Measurements from ENCODE around the gene CIDEB. TPM values are rescaled to one million over a fixed set of nuclear protein-coding genes. Genes with fewer than 3 reads are reported as not detected.

The CIDEB gene
- polyA plus RNA-seq, 3 donors, result 28.5 to 29.4 (median 28.9) TPM

- DNase-seq (ENCODE audit: low read depth in 3 of 3, low spot score in 2 of 3), result no peak
Observed at GRCh38 chr14:24271834-24272263, 35.9 kb downstream of the CIDEB start.

- DNase-seq (ENCODE audit: low read depth in 3 of 3, low spot score in 2 of 3), result peak; percentile 71 to 76 (median 74)
Observed at GRCh38 chr14:24271134-24271833, 36.5 kb downstream of the CIDEB start, which contains the start of gene RABGGTA. RABGGTA (minus strand) TSS chr14:24271597; CDS start chr14:24271115, 482 bp downstream.

DNA sequence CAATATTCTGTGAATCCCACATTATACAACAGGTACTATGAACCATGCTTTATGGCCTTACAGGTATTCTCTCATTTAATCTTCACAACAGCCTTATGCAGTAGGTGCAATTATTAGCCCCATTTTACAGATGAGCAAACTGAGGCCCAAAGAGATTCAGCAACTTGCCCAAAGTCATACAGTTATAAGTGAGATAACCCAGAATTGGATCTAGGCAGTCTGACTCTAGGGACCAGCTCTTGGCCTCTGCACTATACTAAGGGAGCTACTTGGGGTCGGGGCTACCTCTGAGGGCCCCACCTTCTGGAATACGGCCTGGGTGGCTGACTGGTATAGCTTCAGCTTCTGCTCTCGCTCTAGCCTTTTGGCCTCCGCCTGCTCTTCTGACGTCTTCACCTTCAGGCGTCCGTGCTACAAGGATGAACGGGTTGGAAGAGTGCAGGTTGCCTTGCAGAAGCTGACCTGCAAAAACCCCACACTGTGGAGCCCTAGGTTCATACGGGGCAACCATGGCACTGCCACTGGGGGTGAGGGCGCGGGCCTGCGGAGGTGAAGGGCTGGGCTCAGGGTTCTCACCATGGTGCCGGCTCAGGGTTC lies 37.1 kb downstream of the CIDEB start:
- DNase-seq (ENCODE audit: low read depth in 3 of 3, low spot score in 2 of 3), result no peak

- no peak for DNase-seq (ENCODE audit: low read depth in 3 of 3, low spot score in 2 of 3)
Observed at GRCh38 chr14:24269910-24270536, 37.8 kb downstream of the CIDEB start.

- no peak for DNase-seq (ENCODE audit: low read depth in 3 of 3, low spot score in 2 of 3)
Observed at GRCh38 chr14:24269368-24269767, 38.4 kb downstream of the CIDEB start.

DNA sequence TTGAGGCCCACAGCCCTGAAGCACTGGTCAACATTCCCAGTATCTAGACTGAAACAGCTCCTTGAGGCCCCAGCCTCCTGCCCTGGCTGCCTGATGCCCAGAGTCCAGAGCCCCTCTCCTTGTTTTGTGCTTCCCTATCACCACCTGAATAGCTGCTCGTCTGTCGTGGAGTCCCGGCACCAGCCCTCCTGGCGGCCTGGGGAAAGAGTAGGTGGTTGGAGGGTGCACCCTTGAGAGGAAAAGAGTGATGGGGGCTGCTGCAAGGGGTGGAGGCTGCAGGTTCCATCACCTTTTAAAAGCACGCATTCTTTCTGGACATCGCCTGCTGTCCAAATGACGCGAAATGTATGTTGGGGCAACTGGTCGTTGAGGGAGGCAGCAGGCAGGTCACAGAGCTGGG lies 39.6 kb downstream of the CIDEB start:
- no peak for DNase-seq (ENCODE audit: low read depth in 3 of 3, low spot score in 2 of 3)

DNA sequence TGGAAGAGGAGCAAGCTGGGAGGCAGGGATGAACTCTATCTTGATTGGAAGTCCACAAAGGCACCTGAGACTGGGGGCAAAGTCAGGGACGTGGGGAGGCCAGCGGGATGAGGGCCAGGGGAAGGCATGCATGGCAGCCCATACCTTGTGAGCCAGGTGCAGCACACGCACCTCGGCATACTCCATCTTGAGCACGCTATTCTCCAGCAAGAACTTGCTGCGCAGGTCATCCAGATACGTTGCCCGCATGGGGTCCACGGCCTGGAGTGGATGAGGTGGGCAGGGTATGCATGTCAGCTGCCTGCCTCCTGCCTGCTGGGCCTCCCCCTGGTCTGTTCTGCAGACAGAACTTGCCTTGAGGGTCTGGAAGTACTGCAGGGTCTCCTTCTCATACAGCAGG lies 40.3 kb downstream of the CIDEB start:
- no peak for DNase-seq (ENCODE audit: low read depth in 3 of 3, low spot score in 2 of 3)

DNA sequence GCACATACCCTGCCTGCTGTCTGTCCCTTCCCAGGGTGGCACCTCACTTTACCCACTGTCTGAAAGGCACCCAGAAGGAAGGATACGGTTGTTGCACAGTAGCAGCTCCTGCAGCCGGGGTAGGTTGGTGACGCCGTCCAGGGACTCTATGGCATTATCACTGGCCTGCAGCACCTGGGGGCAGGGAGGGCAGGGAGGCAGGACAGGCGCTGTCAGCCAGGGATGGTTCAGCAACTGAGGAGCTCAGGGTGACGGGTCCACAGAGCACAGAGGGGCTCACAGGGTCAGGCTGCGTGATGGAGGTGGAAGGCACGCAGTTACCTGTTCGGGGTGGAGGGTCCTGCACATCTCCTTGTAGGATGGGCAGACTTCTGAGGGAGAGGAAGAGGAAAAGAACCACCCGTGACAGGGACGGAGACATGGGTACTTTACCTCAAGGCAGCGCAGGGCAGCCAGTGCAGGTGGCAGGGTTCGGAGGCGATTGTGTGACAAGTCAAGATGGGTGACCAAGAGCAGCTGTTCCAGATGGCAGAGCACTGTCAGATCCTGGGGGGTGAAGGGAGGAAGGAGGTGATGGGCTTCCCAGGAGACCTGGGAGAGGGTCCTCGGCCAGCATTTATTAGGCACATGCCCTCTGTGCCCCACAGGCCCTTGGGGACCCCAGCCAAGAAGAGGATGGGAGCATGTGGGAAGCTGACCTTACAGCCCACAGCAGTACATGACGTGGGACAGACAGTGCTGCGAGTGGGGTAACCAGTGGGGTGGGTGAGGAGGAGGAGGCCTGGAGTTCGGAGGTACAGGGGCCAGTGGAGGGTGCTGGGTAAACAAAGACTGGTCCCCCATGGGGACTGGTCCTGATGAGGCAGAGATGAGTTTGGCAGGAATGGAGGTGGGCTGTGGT lies 41.2 kb downstream of the CIDEB start:
- no peak for DNase-seq (ENCODE audit: low read depth in 3 of 3, low spot score in 2 of 3)

- no peak for DNase-seq (ENCODE audit: low read depth in 3 of 3, low spot score in 2 of 3)
Observed at GRCh38 chr14:24264298-24264697, 43.5 kb downstream of the CIDEB start.

GRCh38 chr14:24263848-24264247 lies 43.9 kb downstream of the CIDEB start:
- no peak for DNase-seq (ENCODE audit: low read depth in 3 of 3, low spot score in 2 of 3)

- DNase-seq (ENCODE audit: low read depth in 3 of 3, low spot score in 2 of 3), result no peak
Observed at GRCh38 chr14:24262821-24263733, 44.7 kb downstream of the CIDEB start, which contains the start of gene TGM1. TGM1 (minus strand) TSS chr14:24263177; CDS start chr14:24262352, 825 bp downstream.

GRCh38 chr14:24261969-24262327 lies 45.8 kb downstream of the CIDEB start:
- DNase-seq (ENCODE audit: low read depth in 3 of 3, low spot score in 2 of 3), result no peak

DNA sequence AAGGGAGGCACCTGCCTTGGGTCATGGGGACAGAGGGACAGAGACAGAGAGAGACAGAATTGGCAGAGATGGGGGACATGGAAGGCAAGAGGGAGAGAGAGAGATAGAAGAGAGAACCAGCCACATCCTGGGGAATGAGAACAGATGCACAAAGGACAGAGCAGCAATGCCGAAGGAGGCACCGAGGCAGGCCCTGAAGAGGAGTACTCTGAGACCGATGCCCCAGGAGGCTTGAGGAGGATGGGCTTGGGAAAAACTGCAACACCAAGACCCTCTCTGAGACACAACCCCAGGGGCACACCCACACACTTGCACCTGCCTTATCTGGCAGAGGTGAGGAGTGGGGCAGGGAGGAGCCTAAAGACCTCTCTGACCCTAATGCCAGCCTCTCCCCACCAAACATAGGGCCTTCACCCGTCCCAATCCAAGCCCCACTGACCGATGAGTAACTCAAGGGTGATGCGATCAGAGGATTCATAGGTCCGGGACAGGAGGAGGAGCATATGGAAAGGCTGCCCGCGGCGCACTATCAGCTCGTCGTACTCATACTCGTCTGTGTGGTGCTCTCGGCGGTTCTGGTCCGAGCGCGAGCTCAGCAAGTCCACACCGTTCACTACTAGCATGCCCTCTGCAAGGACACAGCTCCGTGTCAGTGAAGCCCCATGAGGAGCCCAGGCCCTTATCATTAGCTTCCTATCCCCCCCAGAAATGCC lies 46.4 kb downstream of the CIDEB start:
- DNase-seq (ENCODE audit: low read depth in 3 of 3, low spot score in 2 of 3), result no peak

GRCh38 chr14:24260780-24261157 lies 47.0 kb downstream of the CIDEB start:
- no peak for DNase-seq (ENCODE audit: low read depth in 3 of 3, low spot score in 2 of 3)

- no peak for DNase-seq (ENCODE audit: low read depth in 3 of 3, low spot score in 2 of 3)
Observed at GRCh38 chr14:24260026-24260779, 47.6 kb downstream of the CIDEB start.

DNA sequence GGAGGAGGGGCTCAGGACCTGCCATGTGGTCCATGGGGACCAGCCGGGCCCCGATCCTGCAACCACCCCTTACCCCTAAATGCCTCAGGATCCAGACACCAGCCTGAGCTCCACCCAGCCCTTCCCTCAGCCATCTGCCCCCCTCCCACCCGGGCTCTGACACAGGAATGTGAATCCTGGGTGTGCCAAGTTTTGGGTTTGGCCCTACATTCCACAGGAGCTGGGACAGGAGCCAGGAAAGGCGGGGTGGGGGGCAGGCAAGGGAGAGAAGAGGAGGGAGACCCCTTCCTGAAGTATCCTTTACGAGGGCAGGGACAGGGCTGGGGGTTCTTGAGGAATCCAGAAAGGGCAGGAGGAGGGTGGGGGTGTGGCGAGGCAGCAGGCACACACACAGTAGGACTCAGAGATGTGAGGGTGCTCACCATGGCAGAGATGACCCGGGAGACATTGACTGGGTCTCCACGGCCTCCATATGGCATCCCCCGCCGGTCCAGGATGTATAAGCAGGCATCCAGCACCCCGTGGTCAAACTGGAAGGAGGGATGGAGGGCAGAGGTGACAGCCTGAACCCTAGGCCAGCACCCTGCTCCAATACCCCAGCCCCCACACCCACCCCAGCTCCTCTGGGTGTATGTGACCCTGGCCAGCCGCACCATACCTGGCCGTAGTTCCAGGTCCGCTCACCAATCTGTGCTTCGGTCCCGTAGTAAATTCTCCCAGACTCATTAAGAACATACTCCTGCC lies 48.3 kb downstream of the CIDEB start:
- DNase-seq (ENCODE audit: low read depth in 3 of 3, low spot score in 2 of 3), result no peak

DNA sequence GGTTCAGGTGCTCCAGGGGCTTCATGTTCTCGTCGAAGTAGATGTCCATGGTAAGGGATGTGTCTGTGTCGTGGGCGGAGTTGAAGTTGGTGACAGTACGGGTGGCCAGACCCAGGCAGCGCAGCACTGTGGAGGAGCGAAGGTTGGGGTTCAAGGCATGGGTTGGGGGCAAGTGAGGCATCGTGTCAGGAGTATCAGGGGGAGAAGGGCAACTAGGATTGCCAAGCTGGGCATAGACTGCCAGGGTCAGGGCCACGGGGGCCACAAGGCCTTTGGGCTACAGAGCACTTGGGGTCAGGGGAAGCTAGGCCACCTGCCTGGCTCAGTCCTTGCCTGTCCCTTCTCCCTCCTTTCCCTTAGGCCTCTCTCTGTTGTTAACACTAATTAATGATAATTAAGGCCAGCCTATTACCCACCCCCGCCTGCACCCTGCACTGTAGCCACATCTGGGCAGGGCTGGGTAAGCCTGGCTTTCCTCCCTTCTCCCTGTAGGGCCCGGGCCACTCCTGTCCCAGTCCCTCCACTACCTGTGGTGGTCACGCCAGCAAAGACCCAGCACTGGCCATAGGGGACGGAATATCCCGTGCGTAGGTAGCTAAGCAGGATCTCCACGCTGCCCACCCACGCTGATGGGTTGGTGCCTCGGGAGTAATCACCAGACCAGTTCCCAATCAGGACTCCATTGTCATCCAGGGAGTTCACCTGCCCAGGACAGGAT lies 49.1 kb downstream of the CIDEB start:
- no peak for DNase-seq (ENCODE audit: low read depth in 3 of 3, low spot score in 2 of 3)
